Ureter (tissue), 1 donor: Measurements from ENCODE around the gene HOXC5. TPM values are rescaled to one million over a fixed set of nuclear protein-coding genes. Genes with fewer than 3 reads are reported as not detected.
A peak's percentile ranks its signal among the peaks of the same experiment; 100 is the strongest.

Experiments
- DNase-seq: peaks from one replicate; pipeline ENCODE4 v3.0.0-alpha.2; 2020; ENCODE audit warnings: low spot score
- total RNA-seq: library from RNA; stranded (reverse); gene quantifications from one replicate; pipeline ENCODE4 v1.2.4, GENCODE V29; 2023
- donor health status: DM: yes; HTN: yes; CAD: no.

HOXC5 gene
- total RNA-seq = 1.7 TPM

DNA sequence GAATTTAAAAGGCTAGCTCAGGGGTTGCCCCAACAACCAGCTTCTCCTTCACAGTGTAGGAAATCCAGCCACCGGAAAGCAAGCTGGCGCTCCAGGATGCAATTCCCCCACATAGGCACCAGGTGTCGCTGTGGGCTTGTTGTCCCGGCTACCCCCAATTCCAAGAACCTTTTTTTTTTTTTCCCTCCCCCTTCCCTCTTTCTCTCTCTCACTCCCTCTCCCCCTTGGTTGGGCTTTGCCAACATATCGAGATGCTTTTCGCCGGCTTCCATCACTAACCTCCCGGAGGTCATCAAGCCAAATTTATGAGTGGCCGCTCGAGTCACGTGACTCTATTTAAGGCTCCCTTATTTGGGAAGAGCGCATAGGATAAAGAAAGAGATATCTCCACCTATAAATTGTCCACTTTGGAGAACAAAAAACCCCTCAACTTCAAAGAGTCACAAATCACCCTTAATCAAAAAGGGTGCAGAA, at the start of gene HOXC5:
Gene HOXC5, plus strand, starts transcription at position 424 of the 474 bp plus-strand sequence. CDS start 73 bp downstream, outside the sequence.
- DNase-seq = no peak

DNA sequence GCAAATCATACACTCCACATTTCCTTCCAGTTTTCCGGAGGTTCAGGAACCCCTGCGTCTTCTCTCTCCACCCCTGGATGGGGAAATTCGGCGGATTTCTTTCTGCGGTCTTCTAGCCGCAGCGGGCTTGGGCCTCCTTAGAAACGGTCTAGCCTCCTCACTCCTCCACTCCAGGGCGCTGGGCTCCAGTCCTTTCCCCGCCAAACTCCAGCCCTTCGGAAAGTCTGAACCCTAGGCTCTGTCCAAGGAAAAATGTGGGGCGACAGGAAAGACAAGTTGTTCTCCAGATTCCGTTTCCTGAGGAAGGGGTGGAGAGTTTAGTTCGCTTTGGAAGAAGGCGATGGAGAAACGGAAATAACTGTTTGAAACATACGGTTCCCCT, 49.3 kb upstream of the HOXC5 start:
- DNase-seq = no peak

DNA sequence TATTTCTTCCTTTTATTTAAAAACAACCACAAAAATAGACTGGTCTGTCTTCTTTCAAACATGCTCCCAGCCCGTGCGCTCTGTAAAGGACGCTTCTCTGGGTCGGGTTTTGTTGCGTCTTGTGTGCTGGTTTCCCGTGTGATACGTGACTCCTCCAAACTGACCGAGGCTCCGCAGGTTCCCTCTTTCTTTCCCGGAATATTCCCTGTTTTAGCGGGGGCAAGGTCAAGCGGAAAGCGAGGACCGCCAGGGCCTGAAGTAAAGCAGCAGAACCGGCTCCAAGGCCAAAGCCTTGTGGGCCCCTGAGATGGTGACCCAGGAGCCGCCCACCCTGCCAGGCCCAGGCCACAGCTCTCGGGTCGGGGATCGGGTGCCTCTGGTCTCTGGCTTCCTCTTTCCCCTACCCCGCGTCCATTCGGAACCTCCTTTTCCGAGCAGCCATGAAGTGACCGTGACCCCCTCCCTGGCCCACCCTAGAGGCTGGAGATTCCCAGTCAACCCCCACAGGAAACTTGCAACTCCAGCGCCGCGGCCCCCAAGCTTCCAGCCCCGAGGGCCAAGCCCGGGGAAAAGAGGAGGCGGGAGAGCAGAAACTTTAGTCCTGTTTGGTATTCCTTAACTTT, 48.8 kb upstream of the HOXC5 start:
- no peak for DNase-seq

DNA sequence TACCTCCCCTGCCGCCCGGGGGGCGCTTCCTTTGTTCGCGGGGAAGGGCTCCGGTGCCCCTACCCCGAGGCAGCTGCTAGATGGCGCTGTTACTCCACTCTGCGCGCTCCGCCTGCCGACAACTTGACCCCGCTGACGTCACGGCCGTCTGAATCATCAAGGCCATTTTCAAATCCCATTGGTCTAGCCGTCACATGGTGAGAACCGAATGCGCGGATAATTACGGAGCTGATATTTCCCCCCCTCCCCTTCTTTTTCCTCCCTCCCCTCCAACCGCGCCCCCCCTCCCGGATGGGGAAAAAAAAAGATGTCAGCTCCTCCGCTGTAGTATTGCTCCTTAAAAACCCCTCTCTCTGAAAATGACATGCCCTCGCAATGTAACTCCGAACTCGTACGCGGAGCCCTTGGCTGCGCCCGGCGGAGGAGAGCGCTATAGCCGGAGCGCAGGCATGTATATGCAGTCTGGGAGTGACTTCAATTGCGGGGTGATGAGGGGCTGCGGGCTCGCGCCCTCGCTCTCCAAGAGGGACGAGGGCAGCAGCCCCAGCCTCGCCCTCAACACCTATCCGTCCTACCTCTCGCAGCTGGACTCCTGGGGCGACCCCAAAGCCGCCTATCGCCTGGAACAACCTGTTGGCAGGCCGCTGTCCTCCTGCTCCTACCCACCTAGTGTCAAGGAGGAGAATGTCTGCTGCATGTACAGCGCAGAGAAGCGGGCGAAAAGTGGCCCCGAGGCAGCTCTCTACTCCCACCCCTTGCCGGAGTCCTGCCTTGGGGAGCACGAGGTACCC, 47.8 kb upstream of the HOXC5 start, which contains the start of gene HOXC10:
Gene HOXC10, plus strand, starts transcription at position 246 of the 791 bp plus-strand sequence. Its CDS starts 114 bp downstream, at position 360.
- DNase-seq = peak; percentile 94

DNA sequence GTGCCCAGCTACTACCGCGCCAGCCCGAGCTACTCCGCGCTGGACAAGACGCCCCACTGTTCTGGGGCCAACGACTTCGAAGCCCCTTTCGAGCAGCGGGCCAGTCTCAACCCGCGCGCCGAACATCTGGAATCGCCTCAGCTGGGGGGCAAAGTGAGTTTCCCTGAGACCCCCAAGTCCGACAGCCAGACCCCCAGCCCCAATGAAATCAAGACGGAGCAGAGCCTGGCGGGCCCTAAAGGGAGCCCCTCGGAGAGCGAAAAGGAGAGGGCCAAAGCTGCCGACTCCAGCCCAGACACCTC, 47.2 kb upstream of the HOXC5 start:
- no peak for DNase-seq

DNA sequence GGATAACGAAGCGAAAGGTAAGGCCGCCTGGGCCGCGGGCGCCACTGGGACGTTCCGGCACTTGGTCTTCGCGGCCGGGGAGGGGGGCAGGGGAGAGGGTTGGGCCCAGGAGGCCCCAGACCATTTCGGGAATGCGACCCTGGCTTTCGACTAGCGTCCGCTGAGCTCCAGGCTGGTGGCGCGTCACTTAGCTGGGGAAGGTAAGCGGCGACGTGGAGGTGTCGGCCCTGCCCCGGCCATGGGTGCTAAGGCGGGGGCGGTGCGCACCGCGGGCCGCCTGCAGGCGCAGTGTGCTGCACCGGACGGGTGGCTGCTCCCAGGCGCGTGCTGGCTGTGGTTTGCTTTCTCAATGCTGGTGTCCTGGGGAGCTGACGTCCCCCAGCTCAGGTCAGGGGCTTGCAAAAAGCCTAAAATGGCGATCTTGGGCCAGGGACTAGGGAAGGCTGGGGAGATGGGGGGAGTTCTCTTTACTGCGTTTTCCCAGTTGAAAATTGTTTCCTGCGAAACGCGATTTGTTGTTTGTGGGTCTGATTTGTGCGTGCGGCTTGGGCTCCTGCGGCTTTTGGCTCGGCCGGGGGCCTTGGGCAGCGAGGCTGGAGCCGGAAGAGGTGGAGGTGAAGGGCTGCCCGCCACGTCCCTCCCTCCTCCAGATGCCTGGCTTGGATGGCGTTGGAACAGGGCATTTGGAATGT, 46.7 kb upstream of the HOXC5 start:
- no peak for DNase-seq

DNA sequence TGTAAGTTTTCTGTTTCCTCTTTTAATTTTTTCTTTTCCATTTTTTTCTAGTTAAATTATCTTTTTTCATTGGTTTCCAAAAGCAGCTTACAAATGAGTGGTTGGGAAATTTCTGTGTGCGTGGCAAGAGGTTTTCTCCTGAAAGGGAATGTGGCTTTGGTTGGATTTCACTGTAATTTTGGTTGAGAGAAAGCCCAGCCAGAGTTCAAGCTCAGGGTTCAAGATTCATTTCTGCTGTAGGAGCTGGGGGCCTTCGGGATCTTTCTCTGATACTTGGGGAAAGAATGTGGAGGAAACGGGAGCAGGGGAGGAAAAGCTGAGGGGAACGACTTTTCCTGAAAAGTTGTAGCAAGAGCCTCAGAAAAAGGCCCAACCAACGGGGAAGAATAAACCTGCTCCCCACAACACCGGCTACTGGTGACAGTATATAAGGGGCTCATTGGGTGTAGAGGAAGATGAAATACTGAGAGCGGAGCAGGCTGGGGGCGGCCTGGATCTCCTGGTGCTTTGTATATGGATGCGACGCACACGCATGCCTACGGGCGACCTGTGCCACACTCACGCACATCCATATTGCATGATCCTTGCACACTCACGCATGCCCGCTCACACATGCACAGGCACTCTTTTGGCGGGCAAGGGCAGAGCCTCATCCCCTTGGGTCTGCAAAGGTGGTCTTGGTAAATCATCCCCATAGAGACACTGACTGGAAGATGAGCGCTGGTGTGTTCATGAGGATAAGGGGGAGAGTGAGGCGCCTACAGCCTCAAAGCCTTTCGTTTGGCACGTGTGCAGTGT, 46.0 kb upstream of the HOXC5 start:
- DNase-seq = no peak

DNA sequence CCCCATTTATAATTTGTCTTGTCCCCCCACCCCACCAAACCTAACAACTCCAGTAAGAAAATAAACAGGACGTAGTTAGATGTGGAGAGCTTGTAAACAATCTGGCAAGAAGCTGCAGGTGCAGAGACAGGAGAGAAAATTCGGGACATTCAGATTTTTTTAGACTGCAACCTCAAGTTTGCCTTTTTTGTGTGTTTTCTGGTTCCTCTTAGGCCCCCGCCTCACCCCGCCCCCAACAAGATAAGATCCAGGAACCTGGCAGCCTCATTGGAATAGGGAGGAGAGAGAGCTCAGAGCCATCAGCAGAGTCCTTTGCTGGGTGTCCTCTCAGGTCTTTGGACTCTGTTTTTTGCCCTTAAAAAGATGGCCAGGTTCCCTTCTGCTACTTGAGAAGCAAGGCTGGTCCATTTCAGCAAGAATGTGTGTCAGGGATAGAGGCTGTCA, 45.0 kb upstream of the HOXC5 start:
- no peak for DNase-seq

DNA sequence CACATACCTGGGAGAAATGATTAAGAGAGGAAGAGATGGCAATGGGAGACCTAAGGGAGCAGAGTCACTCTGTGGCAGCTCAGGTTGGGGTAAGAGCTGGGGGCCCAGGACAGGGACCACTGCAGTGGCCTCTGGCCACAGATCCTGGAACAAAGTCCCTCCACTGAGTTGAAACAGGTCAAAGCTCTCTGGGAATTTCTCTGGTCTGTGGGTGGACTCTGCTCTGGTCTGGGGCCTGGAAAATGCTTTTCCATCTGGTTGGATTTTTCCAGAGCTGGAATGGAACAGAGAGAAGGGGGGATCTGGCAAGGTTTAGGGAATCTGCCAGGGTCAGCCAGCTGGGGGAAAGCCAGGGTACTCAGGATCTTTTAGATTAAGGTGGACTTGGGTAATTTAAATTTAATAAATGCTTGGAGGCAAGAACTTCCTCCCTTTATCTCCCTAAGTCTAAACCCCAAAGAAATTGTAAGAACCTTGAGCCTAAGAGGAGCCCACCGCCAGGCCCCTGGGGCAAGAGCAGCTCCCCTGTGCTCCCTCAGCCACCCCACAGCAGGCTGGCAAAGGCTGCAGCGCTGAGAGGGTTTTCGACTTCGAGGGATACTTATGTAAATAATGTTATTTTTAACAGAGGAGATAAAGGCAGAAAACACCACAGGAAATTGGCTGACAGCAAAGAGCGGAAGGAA, 44.2 kb upstream of the HOXC5 start:
- no peak for DNase-seq

DNA sequence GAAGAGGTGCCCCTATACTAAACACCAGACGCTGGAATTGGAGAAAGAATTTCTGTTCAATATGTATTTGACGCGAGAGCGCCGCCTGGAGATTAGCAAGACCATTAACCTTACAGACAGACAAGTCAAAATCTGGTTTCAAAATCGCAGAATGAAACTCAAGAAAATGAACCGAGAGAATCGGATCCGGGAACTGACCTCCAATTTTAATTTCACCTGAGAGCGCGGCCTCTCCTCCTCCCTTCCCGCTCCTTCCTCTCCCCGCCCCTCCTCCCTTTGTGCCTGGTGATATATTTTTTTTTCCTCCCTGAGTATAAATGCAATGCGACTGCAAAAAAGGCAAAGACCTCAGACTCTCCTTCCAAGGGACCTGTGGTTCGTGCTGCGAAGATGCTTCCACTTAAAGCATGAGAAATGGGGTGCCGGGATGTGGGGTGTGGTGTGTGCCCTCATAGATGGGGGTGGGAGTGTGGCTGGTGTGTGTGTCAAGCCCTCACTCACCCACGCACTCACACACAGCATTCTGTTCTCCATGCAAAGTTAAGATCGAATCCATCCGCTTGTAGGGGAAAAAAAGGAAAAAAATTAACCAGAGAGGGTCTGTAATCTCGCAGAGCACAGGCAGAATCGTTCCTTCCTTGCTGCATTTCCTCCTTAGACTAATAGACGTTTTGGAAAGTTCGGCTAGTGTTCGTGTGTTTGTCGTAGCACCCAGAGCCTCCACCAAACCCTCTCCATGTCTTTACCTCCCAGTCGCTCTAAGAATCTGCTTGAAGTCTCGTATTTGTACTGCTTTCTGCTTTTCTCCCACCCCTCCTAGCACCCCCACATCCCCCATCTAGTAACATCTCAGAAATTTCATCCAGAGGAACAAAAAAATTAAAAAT, 43.4 kb upstream of the HOXC5 start:
- DNase-seq = no peak

DNA sequence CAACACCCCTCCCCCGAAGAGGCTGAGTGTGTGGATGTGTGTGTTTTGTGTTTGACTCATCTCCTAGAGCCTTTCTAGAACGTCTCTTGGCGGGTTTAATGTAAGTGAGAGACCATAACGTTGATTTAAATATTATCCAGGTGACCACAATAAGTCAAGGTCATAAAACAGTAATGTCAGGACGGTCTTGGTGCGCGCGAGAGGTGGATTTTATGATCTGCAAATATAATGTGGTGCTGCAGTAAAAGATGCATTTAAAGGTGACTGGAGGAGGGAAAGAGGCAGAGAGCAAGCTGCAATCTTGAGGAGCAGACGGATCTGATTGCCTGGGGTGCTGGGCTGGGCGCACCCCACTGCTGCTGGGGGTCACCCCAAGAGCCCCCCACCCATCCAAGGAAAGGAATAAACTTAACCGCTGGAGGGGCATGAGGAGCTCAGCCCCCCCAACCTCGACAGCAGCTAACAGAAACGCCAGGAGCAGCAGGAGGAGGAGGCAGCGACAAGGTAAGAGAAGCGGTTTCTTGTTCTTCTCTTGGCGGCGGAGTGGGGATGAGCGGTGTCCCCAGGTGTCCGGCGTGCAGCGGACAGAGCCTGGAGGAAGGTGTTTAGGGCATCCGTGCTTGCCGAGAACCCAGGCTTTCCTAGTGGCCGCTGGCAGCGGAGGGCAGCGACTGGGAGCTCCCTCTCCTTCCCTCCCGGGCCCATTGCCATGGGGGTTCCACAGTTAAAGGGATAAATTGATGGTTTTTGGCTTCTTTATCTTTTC, 42.4 kb upstream of the HOXC5 start:
- no peak for DNase-seq

DNA sequence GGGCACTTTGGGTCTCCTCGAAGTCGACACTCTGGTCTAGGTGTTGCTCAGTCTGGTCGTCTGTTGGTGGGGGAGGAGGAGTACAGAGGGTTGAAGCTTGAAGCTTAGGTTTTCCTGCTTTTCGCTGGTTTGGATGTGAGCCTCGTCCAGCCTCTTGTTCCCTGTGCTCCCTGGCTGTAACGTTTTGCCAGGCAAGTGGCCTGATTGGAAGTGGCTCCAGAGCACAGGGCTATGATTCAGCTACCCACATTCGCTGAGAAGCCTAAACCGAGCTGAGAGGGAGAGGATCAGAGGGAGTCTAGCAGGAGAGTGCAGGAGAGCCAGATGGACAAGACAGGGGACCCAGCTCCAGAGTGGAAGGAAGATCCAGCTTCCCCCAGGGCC, 41.8 kb upstream of the HOXC5 start:
- no peak for DNase-seq

DNA sequence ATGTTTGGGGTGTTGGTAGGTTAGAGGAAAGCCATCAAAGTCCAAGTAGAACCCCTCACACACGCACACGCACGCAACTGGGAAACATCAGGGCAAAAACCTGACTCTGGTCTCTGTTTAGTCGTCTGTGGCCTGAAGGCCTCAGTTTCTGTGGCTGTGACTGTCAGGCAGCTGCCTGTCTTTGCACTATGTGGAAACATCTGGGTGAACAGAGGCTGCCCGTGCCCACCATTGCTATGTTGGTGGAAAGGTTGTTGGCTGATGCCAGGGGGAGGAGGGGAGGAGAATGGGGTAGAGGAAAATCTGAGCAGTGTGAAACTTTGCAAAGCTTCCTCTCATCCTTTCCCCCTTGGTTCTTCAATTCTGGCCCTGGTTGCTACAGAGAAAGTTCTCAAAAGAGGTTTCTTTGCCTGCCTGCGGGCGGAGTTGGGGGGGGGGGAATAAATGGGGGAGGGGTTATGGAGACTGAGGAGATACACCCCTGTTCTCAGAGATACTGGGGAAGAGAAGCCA, 40.4 kb upstream of the HOXC5 start:
- DNase-seq = no peak

DNA sequence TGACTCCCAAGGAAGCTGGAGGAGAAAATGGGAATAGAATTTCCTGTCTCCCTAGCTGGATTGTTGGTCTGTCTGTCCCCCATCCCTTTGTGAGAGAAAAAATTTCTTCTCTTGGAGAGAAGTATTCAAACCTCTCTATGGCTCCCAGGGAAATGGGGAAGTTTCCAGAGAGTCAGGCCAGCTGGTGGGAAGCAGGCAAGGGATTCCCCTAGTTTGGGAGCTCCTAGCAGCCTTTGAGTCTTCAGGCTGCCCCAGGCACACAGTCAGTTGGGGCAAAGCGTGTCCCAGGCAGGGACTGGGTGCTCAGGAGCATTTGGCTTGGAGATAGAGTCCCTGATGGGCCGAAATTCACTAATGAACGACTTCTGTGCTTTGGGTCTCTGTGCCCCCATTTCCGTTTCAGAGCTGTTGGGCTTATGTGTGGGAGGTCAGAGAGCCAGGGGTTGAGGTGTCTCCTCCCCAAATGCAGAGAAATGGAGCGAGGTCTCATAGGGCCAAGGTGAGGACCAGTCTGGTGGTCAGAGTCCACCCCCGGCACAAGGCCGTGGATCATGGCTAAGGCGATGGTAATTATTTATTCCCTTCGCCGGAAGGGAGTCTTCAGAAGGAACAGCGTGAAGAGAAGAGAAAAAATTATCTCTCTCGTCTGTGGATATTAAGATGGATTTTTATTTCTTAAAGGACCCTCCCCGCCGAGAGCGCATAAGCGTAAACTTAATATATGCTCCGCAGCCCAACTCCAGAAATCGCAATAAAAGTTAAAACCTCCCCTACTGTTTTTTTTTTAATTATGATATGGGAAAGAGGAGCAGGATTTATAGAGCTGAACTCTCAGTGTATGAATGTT, 39.5 kb upstream of the HOXC5 start:
- DNase-seq = no peak

DNA sequence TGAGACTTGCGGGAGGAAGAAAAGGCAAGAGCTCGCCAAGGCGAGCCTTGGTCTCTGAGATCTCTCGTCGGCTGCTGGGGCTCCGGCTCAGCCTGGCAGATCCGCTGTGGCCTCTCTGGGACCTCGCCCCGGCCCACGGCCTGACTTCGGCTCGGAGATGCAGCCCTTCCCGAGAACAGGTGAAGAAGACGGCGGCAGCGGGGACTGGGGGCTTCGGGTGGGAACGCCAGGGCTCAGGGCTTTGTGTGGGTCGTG, 38.9 kb upstream of the HOXC5 start:
- no peak for DNase-seq

DNA sequence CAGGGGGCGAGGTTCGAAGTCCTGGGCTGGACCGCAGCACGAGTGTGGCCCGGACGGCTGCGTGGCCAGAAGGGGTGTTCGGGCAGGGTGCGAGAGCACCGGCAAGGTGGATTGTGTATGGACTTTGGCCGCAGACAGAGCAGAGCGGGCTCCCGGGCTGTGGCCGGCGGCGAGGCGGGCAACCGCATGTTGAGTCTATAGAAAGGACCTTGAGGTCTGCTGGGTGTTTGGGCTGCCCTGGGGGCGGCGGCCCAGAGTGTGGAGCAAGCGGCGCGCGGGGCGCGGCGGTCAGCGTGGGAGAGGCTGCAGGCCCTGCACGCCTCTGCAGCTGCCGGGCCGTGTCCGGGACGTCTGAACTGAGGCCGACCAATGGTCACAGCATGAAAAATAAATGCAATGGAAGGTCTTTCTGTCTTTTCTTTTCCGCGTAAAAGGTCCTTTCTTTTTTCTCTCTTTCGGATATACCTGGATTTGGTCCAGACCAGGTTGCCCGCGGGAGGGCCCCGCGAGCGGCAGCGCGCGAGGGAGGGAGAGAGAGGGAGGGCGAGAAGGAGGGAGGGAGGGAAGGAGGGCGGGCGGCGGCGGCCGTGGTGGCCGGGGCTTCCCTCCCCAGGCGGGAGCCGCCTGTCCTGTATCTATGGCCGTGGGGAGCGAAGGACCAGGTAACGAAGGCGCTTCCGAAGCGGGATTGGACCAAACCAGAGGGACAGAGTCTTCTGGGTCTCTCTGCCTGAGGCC, 38.4 kb upstream of the HOXC5 start:
- no peak for DNase-seq

DNA sequence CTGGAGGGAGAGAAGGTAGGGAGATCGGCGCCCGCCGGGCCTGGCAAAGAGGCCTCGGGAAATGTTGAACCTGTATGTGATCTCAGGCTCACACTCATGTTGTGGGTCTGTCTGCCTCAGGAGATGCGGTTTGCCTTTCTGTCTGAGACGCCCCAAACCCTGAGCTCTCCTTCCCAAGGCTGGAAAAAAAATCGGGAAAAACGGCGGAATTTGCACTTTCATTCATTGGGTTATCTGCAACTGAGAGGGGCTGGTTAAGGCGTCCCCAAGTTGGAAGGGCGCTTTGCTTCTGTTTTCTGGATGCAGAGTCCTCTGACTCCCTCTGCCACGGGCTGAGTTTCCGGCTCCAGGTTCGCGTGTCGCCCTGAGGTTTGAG, 37.9 kb upstream of the HOXC5 start:
- DNase-seq = no peak
